Measurements from ENCODE around the gene GRIK4.
"Not testable (repeated sequence)": the region's sequence is repeated elsewhere in the genome, so short reads cannot be mapped to it uniquely, and the experiment has no call there.

GRIK4 gene

GRCh38 chr11:120579611-120580031 is 68.1 kb downstream of the GRIK4 start:
- no peak for DNase-seq (ENCODE audit: low read depth)
- H3K4me3 ChIP-seq (ENCODE audit: low read length): no peak overlapping the region
- no peak for TF ChIP-seq CTCF (conservative IDR thresholded peaks at IDR 0.05; ENCODE audit: low read length)

GRCh38 chr11:120581313-120581712 is 69.8 kb downstream of the GRIK4 start:
- no peak overlapping the region for H3K4me3 ChIP-seq (ENCODE audit: low read length)
- no peak for TF ChIP-seq CTCF (conservative IDR thresholded peaks at IDR 0.05; ENCODE audit: low read length)
- DNase-seq (ENCODE audit: low read depth): no peak

- H3K4me3 ChIP-seq (ENCODE audit: low read length); DNase-seq (ENCODE audit: low read depth): not testable (repeated sequence)
These were observed 71.0 kb downstream of the GRIK4 start for GRCh38 chr11:120582535-120582934.

- DNase-seq (ENCODE audit: low read depth): no peak
- TF ChIP-seq CTCF (conservative IDR thresholded peaks at IDR 0.05; ENCODE audit: low read length): no peak
- H3K4me3 ChIP-seq (ENCODE audit: low read length): no peak overlapping the region
These were observed 74.5 kb downstream of the GRIK4 start for GRCh38 chr11:120586072-120586471.

GRCh38 chr11:120586728-120587127 is 75.2 kb downstream of the GRIK4 start:
- no peak for DNase-seq (ENCODE audit: low read depth)
- TF ChIP-seq CTCF (conservative IDR thresholded peaks at IDR 0.05; ENCODE audit: low read length): no peak
- H3K4me3 ChIP-seq (ENCODE audit: low read length): no peak overlapping the region

GRCh38 chr11:120587299-120587698 is 75.8 kb downstream of the GRIK4 start:
- no peak for TF ChIP-seq CTCF (conservative IDR thresholded peaks at IDR 0.05; ENCODE audit: low read length)
- no peak overlapping the region for H3K4me3 ChIP-seq (ENCODE audit: low read length)
- no peak for DNase-seq (ENCODE audit: low read depth)

- no peak for DNase-seq (ENCODE audit: low read depth)
- no peak overlapping the region for H3K4me3 ChIP-seq (ENCODE audit: low read length)
- TF ChIP-seq CTCF (conservative IDR thresholded peaks at IDR 0.05; ENCODE audit: low read length): no peak
These were observed 77.8 kb downstream of the GRIK4 start for GRCh38 chr11:120589376-120589775.

GRCh38 chr11:120590472-120590871 is 78.9 kb downstream of the GRIK4 start:
- H3K4me3 ChIP-seq (ENCODE audit: low read length): no peak overlapping the region
- DNase-seq (ENCODE audit: low read depth): no peak
- TF ChIP-seq CTCF (conservative IDR thresholded peaks at IDR 0.05; ENCODE audit: low read length): no peak
